GM19395 (cell line): Measurements from ENCODE around the gene SLC38A1.

Source experiments
- ATAC-seq: cut with Tn5 transposase; IDR thresholded peaks from one replicate; pipeline ENCODE4 v1.9.1; 2021; ENCODE audit warnings: mild to moderate bottlenecking, moderate library complexity; ENCODE audit not compliant: unreplicated experiment

SLC38A1 gene

DNA sequence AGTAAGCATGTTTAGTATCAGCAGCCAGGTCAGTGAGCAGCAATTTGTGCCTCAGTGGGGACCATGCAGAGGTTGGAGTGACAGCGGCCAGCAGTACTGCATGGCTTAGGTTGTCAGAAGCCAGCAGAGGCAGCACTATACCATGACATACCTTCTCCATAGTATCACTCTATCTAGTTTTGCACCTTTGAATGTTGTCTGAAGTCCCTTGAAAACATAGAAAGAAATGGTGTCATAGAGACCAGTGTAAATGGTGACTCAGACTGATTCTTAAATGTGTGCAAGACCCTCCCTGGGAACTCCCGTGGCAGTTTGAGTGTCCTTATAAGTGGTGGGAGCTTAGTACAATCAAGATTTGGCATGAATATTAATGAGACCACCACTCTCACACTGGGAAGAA lies 124.4 kb downstream of the SLC38A1 start:
- no peak for ATAC-seq

DNA sequence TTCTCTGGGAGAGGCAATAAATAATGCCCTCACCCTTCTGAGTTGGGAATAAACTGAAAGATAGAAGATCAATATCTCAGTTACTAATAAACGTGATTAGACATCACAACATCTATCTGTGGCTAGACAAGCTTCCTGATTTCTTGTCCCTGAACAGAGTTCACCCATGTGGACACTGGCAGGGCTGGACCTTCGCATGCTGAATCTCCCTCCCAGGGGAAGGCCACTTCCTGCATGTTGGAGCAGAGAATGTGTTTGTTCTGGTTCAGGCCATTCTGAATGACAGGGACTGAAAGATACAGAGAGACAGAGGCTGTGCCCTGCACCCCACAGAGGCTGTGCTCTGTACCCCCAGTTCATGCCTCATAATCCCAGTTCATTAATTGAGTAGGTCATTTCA lies 132.6 kb downstream of the SLC38A1 start:
- no peak for ATAC-seq

- ATAC-seq, result no peak
Observed at GRCh38 chr12:46135750-46136149, 133.1 kb downstream of the SLC38A1 start.

DNA sequence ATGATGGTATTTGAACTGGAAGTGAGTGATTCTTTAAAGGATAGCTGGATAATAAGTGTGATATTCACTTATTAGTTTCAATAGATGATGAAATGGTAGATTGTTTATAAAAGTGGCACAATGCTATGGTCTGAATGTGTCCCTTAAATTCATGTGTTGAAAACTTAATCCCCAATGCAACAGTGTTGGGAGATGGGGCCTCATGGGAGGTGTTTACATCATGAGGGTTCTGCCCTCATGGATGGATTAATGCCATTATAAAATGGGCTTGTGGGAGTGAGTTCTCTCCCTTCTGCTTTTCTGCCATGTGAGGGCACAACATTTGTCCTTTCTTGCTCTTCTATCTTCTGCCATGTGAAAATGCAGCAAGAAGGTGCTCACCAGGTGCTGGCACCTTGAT lies 134.0 kb downstream of the SLC38A1 start:
- ATAC-seq, result no peak

- ATAC-seq, result no peak
Observed at GRCh38 chr12:46134205-46134811, 134.5 kb downstream of the SLC38A1 start.

GRCh38 chr12:46133751-46134150 lies 135.1 kb downstream of the SLC38A1 start:
- no peak for ATAC-seq
